Thyroid gland (tissue), 4 donors: ENCODE data around the gene NFILZ.

Experiments
- POLR2A ChIP-seq, 2 donors: fragments of 450-650 bp; IDR thresholded peaks; one replicate each; pipeline ENCODE4 v1.6.1; 2017; ENCODE audit warnings: antibody characterized with exemption in 2 of 2, mild to moderate bottlenecking in 2 of 2, moderate library complexity in 1 of 2
- TF ChIP-seq, protein P1 (sequence below), 6 experiments: fragments of 200-600 bp in 3 of 6; fragments of 450-650 bp in 3 of 6; sonication (generic) in 3 of 6; IDR thresholded peaks; one replicate each; pipeline ENCODE4 v1.5.1; 2016 to 2019; ENCODE audit warnings: antibody characterized with exemption in 6 of 6, mild to moderate bottlenecking in 2 of 6, inconsistent platforms in 1 of 6, moderate library complexity in 1 of 6

DNA sequence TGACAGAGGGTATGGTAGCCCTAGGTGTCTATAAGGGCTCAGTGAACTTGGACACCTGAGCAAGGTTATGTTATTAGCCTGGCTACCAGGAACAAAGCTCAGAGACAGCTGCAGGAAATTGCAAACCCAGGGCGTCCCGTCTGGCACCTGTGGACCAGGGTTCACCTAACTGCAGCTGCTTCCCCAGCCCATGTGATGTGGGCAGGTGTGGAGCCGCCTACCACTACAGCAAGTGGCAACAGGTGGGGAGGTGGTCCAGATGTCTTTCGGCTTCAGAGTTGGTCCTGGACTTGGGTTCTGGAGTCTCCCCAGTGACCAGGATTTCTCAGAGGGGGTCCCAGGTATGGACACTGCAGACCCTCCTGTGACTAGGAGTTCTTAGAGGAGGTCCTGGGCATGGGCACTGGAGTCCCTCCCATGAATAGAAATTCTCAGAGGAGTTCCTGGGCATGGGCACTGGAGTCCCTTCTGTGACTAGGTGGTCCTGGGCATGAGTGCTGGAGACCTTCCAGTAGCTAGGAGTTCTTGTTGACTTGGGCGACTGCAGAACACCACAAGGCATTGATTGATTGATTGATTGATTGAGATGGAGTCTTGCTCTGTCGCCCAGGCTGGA lies 43.0 kb downstream of the NFILZ start:
- TF ChIP-seq, protein P1, sequence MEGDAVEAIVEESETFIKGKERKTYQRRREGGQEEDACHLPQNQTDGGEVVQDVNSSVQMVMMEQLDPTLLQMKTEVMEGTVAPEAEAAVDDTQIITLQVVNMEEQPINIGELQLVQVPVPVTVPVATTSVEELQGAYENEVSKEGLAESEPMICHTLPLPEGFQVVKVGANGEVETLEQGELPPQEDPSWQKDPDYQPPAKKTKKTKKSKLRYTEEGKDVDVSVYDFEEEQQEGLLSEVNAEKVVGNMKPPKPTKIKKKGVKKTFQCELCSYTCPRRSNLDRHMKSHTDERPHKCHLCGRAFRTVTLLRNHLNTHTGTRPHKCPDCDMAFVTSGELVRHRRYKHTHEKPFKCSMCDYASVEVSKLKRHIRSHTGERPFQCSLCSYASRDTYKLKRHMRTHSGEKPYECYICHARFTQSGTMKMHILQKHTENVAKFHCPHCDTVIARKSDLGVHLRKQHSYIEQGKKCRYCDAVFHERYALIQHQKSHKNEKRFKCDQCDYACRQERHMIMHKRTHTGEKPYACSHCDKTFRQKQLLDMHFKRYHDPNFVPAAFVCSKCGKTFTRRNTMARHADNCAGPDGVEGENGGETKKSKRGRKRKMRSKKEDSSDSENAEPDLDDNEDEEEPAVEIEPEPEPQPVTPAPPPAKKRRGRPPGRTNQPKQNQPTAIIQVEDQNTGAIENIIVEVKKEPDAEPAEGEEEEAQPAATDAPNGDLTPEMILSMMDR (IDR thresholded peaks at IDR 0.05) = no peak
- no peak for TF ChIP-seq POLR2A (IDR thresholded peaks at IDR 0.05)
